NCI-H2227 (cell line): ENCODE measurements around the gene NFATC2.

Experiments
- DNase-seq: peaks from one replicate; lab custom pipeline; 2025; ENCODE audit not compliant: unreplicated experiment; lab: John Stamatoyannopoulos, UW

Gene NFATC2

GRCh38 chr20:51542571-51543421, at the start of gene NFATC2:
Gene NFATC2 (minus strand): TSS chr20:51542719. CDS start chr20:51542499, 220 bp downstream.
- DNase-seq = peak; percentile 31

GRCh38 chr20:51591871-51592270, 49.4 kb upstream of the NFATC2 start:
- no peak for DNase-seq

- no peak for DNase-seq
Observed at GRCh38 chr20:51588762-51589161, 46.2 kb upstream of the NFATC2 start.

GRCh38 chr20:51587145-51587544, 44.6 kb upstream of the NFATC2 start:
- no peak for DNase-seq

- DNase-seq = no peak
Observed at GRCh38 chr20:51586005-51586440, 43.5 kb upstream of the NFATC2 start.

- no peak for DNase-seq
Observed at GRCh38 chr20:51585148-51585547, 42.6 kb upstream of the NFATC2 start.

GRCh38 chr20:51584737-51585136, 42.2 kb upstream of the NFATC2 start:
- no peak for DNase-seq

- no peak for DNase-seq
Observed at GRCh38 chr20:51584116-51584515, 41.6 kb upstream of the NFATC2 start.

GRCh38 chr20:51583499-51583898, 41.0 kb upstream of the NFATC2 start:
- DNase-seq = peak; percentile 63

GRCh38 chr20:51583073-51583472, 40.6 kb upstream of the NFATC2 start:
- no peak for DNase-seq

- no peak for DNase-seq
Observed at GRCh38 chr20:51581571-51581970, 39.1 kb upstream of the NFATC2 start.

- no peak for DNase-seq
Observed at GRCh38 chr20:51579137-51579536, 36.6 kb upstream of the NFATC2 start.

- no peak for DNase-seq
Observed at GRCh38 chr20:51578145-51578459, 35.6 kb upstream of the NFATC2 start.

GRCh38 chr20:51577432-51578144, 35.1 kb upstream of the NFATC2 start:
- no peak for DNase-seq

GRCh38 chr20:51575486-51575885, 33.0 kb upstream of the NFATC2 start:
- no peak for DNase-seq

- no peak for DNase-seq
Observed at GRCh38 chr20:51574248-51575033, 31.9 kb upstream of the NFATC2 start.

- DNase-seq = no peak
Observed at GRCh38 chr20:51573576-51574243, 31.2 kb upstream of the NFATC2 start.

GRCh38 chr20:51571460-51571794, 28.9 kb upstream of the NFATC2 start:
- DNase-seq = no peak

GRCh38 chr20:51570739-51571459, 28.4 kb upstream of the NFATC2 start:
- no peak for DNase-seq
